ENCODE data around the gene TBX22.
"Not testable (repeated sequence)": the region's sequence is repeated elsewhere in the genome, so short reads cannot be mapped to it uniquely, and the experiment has no call there.

The TBX22 gene, protein sequence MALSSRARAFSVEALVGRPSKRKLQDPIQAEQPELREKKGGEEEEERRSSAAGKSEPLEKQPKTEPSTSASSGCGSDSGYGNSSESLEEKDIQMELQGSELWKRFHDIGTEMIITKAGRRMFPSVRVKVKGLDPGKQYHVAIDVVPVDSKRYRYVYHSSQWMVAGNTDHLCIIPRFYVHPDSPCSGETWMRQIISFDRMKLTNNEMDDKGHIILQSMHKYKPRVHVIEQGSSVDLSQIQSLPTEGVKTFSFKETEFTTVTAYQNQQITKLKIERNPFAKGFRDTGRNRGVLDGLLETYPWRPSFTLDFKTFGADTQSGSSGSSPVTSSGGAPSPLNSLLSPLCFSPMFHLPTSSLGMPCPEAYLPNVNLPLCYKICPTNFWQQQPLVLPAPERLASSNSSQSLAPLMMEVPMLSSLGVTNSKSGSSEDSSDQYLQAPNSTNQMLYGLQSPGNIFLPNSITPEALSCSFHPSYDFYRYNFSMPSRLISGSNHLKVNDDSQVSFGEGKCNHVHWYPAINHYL

DNA sequence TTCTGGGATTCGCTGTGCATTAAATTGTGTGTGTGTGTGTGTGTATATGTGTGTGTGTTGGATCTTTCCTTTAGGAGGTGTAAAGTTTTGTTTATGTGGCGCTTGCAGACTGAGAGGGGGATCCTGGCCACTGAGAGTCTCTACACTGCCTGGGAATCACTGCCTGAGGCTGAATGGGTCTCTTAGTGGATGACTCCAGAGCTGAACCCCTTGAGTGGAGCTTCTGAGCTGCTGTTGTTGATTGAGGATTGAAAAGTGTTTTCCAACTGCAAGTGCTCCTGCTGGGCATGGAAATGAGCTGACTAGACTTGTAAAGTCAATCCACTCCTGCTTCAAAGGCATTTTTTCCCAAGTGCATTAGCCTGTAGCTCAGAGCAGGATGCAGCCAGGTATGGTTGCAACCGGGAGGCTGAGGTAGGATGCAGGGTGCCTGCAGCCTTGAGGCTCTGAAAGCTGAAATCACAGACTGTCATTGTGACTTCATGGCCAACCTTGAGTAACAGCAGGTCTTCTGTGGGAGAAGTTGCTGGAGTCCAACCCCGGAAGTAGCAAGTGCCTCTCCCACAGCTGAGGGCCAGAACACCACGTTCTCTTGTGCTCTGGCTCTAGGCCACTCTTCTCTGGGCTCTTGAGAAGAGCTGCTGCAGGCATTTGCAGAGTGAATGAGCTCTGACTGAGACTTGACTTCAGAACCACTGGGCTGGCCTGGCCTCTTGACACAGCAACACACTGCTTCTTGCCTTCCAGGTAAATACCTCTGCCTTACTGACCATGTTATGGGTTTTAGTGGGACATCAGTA is at the start of gene TBX22:
TBX22 (plus strand) TSS at position 613 of the 800 bp plus-strand sequence. CDS start 7,517 bp downstream, outside the sequence.
- DNase-seq (ENCODE audit: low read depth, low spot score), result no peak

DNA sequence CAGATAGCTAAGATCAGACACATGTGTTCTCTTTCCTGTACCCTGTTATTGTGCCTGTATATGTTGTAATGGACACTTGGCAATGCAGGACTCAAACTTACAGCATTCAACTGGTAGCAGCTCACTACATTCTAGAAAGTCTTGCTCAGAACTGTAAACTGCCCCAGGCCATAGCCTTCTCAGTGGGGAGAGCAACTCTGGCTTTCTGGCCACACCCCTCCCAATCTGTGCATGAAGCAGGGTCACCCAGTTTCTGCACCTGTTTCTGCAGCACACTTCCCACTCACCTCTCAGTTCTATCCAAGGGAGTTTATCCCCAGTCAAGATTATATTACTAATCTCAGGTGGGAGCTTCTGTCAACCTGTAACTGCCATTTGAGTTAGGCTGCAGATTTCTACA is 38.9 kb upstream of the TBX22 start:
- DNase-seq (ENCODE audit: low read depth, low spot score), result no peak

DNA sequence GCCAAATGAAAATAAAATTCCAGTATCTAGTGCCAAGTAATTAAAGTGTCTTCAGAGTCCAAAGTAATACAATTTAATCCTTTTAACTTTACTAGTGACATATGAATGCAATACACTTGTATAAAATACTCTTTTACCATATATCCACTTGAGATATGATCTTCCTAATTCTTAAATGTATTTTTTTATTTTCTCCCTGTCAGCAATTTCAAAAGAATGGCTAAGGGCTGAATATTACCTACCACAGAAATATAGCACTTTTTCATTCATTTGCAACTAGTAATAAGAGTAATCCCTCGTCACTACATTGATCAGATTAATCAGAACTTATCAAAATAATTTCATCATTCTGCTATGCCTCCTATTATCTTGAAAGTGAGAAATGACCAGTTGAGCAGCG is 10.1 kb upstream of the TBX22 start:
- no peak for DNase-seq (ENCODE audit: low read depth, low spot score)

DNA sequence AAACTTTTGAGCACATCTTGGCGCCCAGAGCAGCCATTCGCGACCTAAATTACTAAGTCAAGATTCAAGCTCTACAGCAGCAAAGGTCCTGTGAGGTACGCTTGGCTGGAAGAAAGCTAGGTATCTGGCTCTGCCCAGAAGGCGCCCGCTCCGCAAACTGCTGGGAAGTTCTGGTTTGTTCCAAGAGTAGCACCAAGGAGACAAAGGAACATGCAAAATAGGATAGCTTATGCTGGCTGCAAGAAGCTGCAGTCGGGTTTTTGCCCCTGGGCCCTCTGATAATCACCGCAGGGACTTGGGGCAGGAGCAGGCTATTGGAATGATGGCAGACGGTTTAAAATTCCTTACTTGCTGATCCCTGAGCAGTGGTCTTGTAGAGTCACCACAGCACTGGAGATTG is 3.0 kb upstream of the TBX22 start:
- no peak for DNase-seq (ENCODE audit: low read depth, low spot score)

DNA sequence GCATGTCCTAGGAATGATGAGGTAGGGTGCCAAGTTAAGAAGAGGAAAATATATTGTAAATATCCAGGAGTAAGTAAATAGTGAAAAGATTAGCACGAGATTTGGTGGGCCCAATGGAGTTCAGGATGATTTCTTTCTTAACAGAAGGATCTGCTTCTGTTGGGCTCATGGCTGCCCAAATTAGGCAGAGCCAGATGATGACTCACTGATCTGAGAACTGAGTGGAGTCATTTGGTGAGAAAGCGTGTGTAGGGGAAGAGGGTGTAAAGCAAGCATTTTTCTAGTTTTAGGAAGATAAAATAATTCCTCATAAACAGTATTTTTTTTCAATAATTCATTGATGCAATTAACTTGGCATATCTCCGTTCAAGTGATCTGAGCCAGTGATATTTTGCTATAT is 1.6 kb downstream of the TBX22 start:
- no peak for DNase-seq (ENCODE audit: low read depth, low spot score)

DNA sequence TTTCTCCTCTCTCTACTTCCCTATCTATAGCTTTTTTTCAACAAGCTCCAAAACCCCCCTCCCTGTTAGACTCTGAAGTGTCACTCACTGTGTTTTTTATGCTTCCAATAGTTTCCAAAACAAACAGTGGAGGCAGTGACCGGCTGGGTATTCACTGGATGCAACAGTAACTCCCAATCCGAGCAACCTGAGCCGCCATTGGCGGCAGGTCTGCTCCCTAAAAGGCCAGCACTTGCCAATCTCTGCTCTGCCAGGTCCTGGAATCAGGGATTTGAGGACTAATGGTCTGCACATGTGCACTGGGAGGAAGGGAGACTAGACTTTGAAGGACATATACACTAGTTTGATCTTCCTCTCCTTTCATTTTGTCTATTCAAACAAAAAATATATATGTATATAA is 7.1 kb downstream of the TBX22 start:
- no peak for DNase-seq (ENCODE audit: low read depth, low spot score)

DNA sequence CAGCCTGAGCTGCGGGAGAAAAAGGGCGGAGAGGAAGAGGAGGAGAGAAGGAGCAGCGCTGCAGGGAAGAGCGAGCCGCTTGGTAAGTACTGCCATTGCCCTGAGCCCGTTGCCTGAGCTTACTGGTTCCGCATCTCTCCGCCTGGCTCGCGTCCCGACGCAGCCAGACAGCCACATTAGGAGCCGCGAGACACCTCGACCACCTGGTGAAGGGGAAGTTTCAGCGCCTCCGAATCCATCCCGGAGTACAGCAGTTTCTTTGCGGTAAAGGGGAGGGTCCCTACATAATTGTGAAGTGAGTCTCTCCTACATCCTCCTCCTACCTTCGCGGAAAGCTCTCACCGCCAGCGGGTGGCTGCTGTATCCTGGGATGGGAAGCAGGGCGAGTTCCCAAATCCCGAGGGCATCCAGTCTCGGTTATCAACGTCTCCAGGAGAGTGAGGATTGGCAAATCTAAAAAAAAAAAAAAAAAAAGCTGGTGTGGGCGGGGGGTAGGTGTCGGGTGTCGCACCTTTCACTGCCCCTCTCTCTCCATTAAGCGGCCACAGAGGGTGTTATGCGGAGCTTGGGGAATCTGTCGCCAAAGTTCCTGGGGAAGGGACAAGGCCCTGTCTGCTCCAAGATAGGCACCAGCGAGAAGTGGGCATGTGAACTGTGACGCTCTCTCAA is 7.9 kb downstream of the TBX22 start:
- DNase-seq (ENCODE audit: low read depth, low spot score), result no peak

DNA sequence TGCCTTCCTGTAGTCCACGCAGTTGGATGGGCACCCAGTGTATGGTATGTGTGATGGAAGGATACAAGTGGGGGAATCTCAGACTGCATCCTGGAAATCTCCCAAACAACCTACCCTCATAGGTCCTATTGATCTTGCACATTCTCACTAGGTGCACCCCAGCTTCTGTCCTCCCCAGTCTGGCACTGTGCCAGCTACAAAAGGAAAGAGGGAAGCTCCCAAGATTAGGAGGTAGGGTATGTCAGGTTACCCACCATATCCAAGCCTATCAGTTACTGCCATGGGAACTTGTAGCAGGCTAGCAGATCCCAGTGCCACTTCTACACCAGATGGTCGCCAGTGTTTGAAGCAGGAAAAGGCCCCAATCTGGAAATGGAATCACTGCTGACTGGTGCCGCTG is 11.6 kb downstream of the TBX22 start:
- no peak for DNase-seq (ENCODE audit: low read depth, low spot score)

DNA sequence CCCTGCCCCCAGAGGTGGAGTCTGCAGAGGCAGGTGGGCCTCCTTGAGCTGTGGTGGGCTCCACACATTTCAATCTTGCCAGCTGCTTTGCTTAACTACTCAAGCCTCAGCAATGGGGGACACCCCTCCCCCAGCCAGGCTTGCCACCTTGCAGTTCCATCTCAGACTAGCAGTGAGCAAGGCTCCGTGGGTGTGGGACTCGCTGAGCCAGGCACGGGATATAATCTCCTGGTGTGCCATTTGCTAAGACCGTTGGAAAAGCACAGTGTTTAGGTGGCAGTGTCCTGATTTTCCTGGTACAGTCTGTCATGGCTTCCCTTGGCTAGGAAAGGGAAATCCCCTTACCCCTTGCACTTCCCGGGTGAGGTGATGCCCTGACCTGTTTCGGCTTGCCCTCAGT is 51.6 kb downstream of the TBX22 start:
- not testable (repeated sequence) for DNase-seq (ENCODE audit: low read depth, low spot score)

DNA sequence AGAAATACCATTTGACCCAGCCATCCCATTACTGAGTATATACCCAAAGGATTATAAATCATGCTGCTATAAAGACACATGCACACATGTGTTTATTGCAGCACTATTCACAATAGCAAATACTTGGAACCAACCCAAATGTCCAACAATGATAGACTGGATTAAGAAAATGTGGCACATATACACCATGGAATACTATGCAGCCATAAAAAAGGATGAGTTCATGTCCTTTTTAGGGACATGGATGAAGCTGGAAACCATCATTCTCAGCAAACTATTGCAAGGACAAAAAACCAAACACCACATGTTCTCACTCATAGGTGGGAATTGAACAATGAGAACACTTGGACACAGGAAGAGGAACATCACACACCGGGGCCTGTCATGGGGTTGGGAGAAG is 61.1 kb downstream of the TBX22 start:
- not testable (repeated sequence) for DNase-seq (ENCODE audit: low read depth, low spot score)

Data from astrocyte of the hippocampus (primary cell).